ENCODE results near the gene LAMA1.

Gene LAMA1

DNA sequence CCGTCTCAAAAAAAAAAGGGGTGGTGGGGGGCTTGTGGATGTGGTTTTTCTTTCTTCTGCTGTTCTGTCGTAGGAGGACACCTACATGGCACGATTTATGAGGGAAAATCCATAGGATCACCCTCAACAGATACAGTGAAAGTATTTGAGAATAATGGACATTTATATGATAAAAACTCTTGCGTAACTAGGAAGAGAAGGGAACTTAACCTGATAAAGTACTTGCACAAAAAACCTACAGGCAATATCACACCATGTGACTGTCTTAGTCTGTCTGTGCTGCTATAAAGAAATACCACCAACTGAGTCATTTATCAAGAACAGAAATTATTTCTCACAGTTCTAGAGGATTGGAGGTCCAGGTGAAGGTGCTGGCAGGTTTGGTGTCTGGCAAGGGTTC, 21.8 kb upstream of the LAMA1 start:
- Histone ChIP-seq H3K27me3 (replicated peaks; ENCODE audit: insufficient read depth, low read length) (no peaks in the 10 kb centered on the region), H3K4me2 (ENCODE audit: low read depth, low read length) (no peak overlapping the region)

DNA sequence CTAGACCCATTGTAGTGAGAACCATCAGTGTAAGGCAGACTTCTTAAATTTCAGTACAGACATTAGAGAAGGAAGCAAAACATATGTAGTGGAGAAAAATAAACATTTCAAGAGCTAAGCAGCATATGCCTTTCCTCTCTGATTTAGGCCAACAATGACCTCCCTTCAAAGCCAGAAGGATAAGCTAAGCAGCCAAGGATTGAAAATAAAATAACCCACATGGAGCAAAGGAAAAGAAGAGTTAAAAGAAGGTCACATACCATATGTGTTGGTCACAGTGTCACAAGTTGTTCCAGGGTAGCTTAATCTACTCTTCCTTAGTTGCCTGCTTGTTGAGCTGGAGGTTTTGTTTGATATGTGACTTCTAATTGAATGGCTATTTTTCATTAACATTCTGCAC, 15.6 kb upstream of the LAMA1 start:
- Histone ChIP-seq H4K20me1 (ENCODE audit: insufficient read depth, low read length) (no peaks in the 10 kb centered on the region), H3K36me3 (replicated peaks; ENCODE audit: insufficient read depth, low read length) (no peaks in the 10 kb centered on the region), H3K9me3 (replicated peaks; ENCODE audit: insufficient read depth, low read length) (no peaks in the 10 kb centered on the region), H3K9ac (ENCODE audit: low read length) (no peak overlapping the region), H3K4me3 (ENCODE audit: low read length) (no peak overlapping the region), H3K4me1 (ENCODE audit: low read length) (no peaks in the 10 kb centered on the region), H3K27ac (ENCODE audit: low read length) (no peak overlapping the region), H2AFZ (ENCODE audit: low read length) (no peak overlapping the region), H3K9me2 (replicated peaks; ENCODE audit: insufficient read depth, low read length) (no peaks in the 10 kb centered on the region), H3K4me2 (ENCODE audit: low read depth, low read length) (no peak overlapping the region), H3K79me2 (ENCODE audit: low read length) (no peaks in the 10 kb centered on the region), H3K27me3 (replicated peaks; ENCODE audit: insufficient read depth, low read length) (no peaks in the 10 kb centered on the region), H3F3A (ENCODE audit: insufficient read depth, low read length) (no peaks in the 10 kb centered on the region)
- DNase-seq: no peak
- TF ChIP-seq EZH2phosphoT487 (IDR thresholded peaks at IDR 0.05; ENCODE audit: low read length) (no peak), EZH2 (optimal IDR thresholded peaks at IDR 0.05; ENCODE audit: low read depth, low read length) (no peak)
- TF ChIP-seq, protein P1, sequence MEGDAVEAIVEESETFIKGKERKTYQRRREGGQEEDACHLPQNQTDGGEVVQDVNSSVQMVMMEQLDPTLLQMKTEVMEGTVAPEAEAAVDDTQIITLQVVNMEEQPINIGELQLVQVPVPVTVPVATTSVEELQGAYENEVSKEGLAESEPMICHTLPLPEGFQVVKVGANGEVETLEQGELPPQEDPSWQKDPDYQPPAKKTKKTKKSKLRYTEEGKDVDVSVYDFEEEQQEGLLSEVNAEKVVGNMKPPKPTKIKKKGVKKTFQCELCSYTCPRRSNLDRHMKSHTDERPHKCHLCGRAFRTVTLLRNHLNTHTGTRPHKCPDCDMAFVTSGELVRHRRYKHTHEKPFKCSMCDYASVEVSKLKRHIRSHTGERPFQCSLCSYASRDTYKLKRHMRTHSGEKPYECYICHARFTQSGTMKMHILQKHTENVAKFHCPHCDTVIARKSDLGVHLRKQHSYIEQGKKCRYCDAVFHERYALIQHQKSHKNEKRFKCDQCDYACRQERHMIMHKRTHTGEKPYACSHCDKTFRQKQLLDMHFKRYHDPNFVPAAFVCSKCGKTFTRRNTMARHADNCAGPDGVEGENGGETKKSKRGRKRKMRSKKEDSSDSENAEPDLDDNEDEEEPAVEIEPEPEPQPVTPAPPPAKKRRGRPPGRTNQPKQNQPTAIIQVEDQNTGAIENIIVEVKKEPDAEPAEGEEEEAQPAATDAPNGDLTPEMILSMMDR (IDR thresholded peaks at IDR 0.05; ENCODE audit: low read length): no peak

More for the DNA sequence above, 21.8 kb upstream of the LAMA1 start:
- DNase-seq: no peak
- H3K36me3 ChIP-seq (replicated peaks; ENCODE audit: insufficient read depth, low read length): no peaks in the 10 kb centered on the region
- H3K9me2 ChIP-seq (replicated peaks; ENCODE audit: insufficient read depth, low read length): no peaks in the 10 kb centered on the region
- H2AFZ ChIP-seq (ENCODE audit: low read length): no peak overlapping the region
- no peaks in the 10 kb centered on the region for H4K20me1 ChIP-seq (ENCODE audit: insufficient read depth, low read length)
- no peak overlapping the region for H3K9ac ChIP-seq (ENCODE audit: low read length)
- no peaks in the 10 kb centered on the region for H3K79me2 ChIP-seq (ENCODE audit: low read length)
- no peak overlapping the region for H3K27ac ChIP-seq (ENCODE audit: low read length)
- H3K4me3 ChIP-seq (ENCODE audit: low read length): no peak overlapping the region
- no peaks in the 10 kb centered on the region for H3K9me3 ChIP-seq (replicated peaks; ENCODE audit: insufficient read depth, low read length)
- H3K4me1 ChIP-seq (ENCODE audit: low read length): no peaks in the 10 kb centered on the region
- H3F3A ChIP-seq (ENCODE audit: insufficient read depth, low read length): no peaks in the 10 kb centered on the region
- TF ChIP-seq EZH2phosphoT487 (IDR thresholded peaks at IDR 0.05; ENCODE audit: low read length) (no peak), EZH2 (optimal IDR thresholded peaks at IDR 0.05; ENCODE audit: low read depth, low read length) (no peak)
- TF ChIP-seq, protein P1 (IDR thresholded peaks at IDR 0.05; ENCODE audit: low read length): no peak

DNA sequence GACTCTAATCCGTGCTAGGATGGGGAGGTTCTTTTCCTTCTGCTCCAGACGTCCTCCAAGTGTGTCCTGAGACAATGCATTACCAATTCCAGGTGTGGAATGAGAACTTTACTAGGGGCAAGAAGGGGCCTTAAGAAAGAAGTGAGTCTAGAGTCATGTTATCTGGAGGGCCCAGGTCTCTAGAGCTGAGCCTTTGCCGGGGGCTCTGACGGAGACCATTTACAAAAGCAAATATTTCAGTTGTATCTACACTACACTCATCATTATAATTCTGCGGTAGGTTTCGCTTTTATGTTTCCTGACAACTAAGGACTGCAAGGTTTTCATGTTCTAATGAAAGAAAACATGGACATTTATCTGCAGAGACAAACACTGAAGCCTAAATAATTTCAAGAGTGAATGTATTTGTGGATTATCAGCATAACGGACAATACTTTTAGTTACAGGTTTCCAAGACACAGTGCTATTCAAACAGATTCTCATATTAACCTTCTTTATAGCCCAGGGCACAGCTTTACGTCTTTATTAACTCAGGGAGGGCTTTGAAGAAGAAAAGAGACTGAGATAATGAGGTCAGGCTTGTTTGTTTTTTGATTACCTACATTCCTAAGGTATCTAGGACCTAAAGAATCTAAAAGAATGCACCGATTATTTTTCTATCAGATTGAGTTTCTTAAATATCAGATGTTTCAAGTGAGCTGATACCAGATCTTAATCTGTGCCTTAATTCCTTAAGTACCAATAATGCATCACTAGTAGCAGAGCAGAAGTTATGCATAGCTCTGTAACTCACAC, 15.0 kb upstream of the LAMA1 start:
- Histone ChIP-seq H3K4me1 (ENCODE audit: low read length) (no peaks in the 10 kb centered on the region), H3K79me2 (ENCODE audit: low read length) (no peaks in the 10 kb centered on the region), H3K9me3 (replicated peaks; ENCODE audit: insufficient read depth, low read length) (no peaks in the 10 kb centered on the region), H3K9ac (ENCODE audit: low read length) (no peak overlapping the region), H4K20me1 (ENCODE audit: insufficient read depth, low read length) (no peaks in the 10 kb centered on the region), H3K27me3 (replicated peaks; ENCODE audit: insufficient read depth, low read length) (no peaks in the 10 kb centered on the region), H3K9me2 (replicated peaks; ENCODE audit: insufficient read depth, low read length) (no peaks in the 10 kb centered on the region), H3K4me2 (ENCODE audit: low read depth, low read length) (no peak overlapping the region), H3K4me3 (ENCODE audit: low read length) (no peak overlapping the region), H2AFZ (ENCODE audit: low read length) (no peak overlapping the region), H3K36me3 (replicated peaks; ENCODE audit: insufficient read depth, low read length) (no peaks in the 10 kb centered on the region), H3K27ac (ENCODE audit: low read length) (no peak overlapping the region), H3F3A (ENCODE audit: insufficient read depth, low read length) (no peaks in the 10 kb centered on the region)
- DNase-seq: no peak
- no peak for TF ChIP-seq EZH2 (optimal IDR thresholded peaks at IDR 0.05; ENCODE audit: low read depth, low read length)
- TF ChIP-seq, protein P1 (IDR thresholded peaks at IDR 0.05; ENCODE audit: low read length): no peak
- no peak for TF ChIP-seq EZH2phosphoT487 (IDR thresholded peaks at IDR 0.05; ENCODE audit: low read length)

Data from MM.1S (cell line).